HG02798 (cell line): ENCODE measurements around the gene SERINC4.
A peak's percentile ranks its signal among the peaks of the same experiment; 100 is the strongest.

Experiments
- ATAC-seq: cut with Tn5 transposase; IDR thresholded peaks from one replicate; pipeline ENCODE4 v1.9.1; 2021; ENCODE audit warnings: mild to moderate bottlenecking; ENCODE audit not compliant: unreplicated experiment, poor library complexity

The SERINC4 gene

DNA sequence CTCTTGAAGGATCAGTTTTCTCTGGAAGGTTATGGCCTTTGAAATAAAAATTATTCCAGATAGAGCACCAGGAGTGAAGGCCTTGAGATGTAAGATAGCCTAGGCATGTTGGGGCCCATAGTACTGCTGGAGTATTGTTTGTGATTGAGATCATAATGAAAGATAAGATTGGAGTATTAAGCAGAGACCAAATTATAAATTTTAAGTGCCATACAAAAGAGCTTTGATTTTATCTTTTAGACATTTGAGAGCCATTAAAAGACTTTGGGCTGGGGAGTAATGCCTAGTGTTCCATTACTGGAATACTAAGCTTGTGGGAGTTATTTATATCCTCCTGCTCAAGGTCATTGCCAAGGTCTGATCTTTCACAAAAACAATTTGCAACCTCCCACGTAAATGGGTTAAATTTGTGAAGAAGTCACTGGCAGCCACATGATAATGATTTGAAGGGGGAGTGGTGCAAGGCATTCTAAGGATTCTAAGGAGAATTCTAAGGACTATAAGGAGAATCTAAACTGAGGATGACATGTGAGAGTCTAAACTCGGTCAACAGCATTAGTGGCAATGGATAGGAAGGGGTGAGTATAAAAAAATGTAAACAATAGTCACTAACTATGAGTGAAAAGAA is 36.1 kb downstream of the SERINC4 start:
- ATAC-seq = no peak

DNA sequence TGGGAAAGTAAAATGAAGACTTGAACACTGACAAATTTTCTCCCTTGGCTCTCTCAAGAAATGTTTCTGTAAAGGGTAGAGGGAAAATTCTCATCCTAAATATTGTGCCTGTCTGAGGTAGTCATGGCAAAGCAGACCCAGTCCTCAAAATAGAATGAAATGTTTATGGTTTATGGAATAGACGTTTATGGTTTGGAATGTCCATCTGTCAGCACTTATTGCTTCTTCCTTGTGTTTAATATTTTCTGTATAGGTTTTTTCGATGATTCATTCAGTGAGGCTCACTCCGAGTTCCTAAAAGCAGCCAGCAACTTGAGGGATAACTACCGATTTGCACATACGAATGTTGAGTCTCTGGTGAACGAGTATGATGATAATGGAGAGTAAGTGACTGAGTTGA is 37.2 kb downstream of the SERINC4 start:
- ATAC-seq = no peak

DNA sequence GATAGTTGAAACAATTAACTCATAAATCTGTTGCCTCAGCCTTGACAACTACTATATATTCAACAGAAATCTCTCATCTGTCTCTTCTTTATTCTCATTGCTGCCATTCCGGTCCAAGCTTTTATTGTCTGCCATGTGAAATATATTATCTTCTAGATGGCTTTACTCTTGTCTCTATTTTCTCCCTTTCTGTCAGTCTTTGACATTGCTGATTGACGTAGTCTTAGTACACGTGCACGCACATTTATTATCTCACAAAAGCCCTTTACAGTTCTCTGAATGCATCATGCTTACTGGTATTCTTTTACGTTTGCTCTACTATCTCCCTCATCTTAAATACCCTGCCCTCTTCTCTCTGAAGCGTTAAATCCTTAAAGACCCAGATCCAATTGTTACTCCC is 48.1 kb downstream of the SERINC4 start:
- ATAC-seq = no peak

DNA sequence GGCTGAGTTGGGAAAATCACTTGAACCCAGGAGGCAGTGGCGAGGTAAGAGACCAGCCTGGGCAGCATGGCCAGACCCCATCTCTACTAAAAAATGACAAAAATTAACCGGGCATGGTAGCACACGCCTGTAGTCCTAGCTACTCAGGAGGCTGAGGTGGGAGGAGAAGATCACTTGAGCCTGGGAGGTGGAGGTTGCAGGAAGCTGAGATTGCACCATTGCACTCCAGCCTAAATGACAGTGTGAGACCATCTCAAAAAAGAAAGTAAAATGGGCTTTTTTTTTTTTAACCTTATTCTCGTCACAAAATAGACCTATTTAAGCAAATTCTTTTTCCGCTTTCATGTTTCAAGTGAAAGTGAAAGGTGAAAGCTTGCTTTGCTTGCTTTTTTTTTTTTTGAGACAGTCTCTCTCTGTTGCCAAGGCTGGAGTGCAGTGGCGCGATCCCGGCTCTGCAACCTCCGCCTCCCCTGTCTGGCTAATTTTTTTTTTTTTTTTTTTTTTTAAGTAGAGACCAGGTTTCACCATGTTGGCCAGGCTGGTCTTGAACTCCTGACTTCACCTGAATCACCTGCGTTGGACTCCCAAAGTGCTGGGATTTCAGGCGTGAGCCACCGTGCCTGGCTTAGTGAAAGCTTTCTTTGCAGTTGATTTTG is 50.2 kb downstream of the SERINC4 start:
- ATAC-seq = peak; percentile 40

DNA sequence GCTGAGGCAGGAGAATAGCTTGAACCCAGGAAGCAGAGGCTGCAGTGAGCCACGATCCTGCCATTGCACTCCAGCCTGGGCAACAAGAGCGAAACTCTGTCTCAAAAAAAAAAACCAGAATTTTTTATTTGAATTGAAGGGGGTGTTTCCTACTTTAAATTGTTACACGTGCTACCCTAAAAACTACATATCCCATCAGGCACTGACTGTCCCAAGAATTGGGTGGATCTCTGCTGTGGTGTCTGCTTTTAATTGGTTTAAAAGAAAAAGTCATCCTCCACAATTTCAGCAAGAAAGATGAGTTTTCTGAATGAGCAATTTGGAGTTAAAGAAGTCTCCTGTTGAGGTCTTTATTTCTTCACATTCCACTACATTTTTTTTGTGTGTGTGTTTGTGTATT is 51.6 kb downstream of the SERINC4 start:
- ATAC-seq = no peak

DNA sequence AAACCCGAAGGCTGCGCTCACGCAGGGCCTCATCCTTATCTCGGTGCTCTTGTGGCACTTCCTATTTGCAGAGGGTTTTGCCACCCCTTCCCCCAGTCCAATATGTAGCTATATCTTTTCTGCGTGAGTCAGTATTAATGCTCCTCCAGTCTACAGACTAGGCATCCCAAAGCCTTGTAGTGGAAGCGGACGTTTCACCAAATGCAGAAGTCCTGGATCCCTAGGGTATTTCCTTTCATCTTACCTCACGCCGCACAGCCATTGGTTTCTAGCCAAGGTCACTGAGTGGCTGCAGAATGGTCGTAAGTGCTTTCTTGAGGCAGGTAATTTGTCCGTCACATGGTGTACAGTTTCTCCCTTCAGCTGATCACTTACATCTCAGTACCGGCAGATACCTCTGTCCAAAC is 53.1 kb downstream of the SERINC4 start:
- ATAC-seq = peak; percentile 18

DNA sequence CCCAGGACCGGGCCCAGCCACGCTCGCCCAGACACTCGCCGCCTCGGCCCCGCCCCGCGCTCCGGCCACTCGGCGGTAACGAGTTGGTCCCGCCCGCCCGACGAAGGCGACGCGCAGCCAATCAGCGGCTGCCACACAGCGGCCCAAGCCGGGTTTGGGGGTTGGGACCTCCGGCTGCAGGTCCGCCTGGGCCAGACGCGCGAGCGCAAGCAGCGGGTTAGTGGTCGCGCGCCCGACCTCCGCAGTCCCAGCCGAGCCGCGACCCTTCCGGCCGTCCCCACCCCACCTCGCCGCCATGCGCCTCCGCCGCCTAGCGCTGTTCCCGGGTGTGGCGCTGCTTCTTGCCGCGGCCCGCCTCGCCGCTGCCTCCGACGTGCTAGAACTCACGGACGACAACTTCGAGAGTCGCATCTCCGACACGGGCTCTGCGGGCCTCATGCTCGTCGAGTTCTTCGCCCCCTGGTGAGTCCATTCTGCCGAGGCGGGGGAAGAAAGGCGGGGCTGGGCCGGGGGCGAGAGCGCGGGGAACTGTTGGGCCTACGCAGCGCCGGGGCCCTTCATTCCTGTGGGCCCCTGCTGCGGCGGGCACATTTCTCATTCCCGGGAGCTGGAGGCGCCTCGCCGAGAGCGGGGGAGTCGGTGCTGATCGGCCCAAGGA is 53.6 kb downstream of the SERINC4 start, which contains the start of gene PDIA3:
PDIA3 (plus strand) TSS at position 194 of the 658 bp plus-strand sequence; CDS start at position 296, 102 bp downstream.
- peak; percentile 88 for ATAC-seq
